Neuronal stem cell (in vitro differentiated cells): ENCODE data around the gene RADIL.

ENCODE experiments used
- DNase-seq: peaks from one replicate; pipeline ENCODE4 v3.0.0-alpha.2; 2013; ENCODE audit warnings: low spot score
- H2AFZ ChIP-seq: one replicate; pipeline ENCODE4 v1.6.1; 2013; ENCODE audit warnings: mild to moderate bottlenecking, low read length, inconsistent platforms
- H2AK5ac ChIP-seq: 2 replicates; pipeline ENCODE4 v1.6.1; 2013; ENCODE audit warnings: low read depth, mild to moderate bottlenecking, inconsistent platforms, low read length, moderate library complexity, mixed read lengths
- H2BK120ac ChIP-seq: 2 replicates; pipeline ENCODE4 v1.6.1; 2013; ENCODE audit warnings: low read depth, mild to moderate bottlenecking, inconsistent platforms, low read length, moderate library complexity, mixed read lengths
- H2BK12ac ChIP-seq: one replicate; pipeline ENCODE4 v1.6.1; 2013; ENCODE audit warnings: low read length, inconsistent platforms
- H2BK15ac ChIP-seq: 2 replicates; pipeline ENCODE4 v1.6.1; 2013; ENCODE audit warnings: mild to moderate bottlenecking, low read length, inconsistent platforms, mixed read lengths
- H2BK5ac ChIP-seq: one replicate; pipeline ENCODE4 v1.6.1; 2013; ENCODE audit warnings: inconsistent platforms, mild to moderate bottlenecking, low read length, moderate library complexity
- H3K14ac ChIP-seq: one replicate; pipeline ENCODE4 v1.6.1; 2013; ENCODE audit warnings: low read length, inconsistent platforms
- H3K18ac ChIP-seq: 2 replicates; pipeline ENCODE4 v1.6.1; 2013; ENCODE audit warnings: low read length, inconsistent platforms
- H3K23ac ChIP-seq: 2 replicates; pipeline ENCODE4 v1.6.1; 2013; ENCODE audit warnings: low read depth, mild to moderate bottlenecking, mixed read lengths, low read length, inconsistent platforms; ENCODE audit not compliant: poor library complexity
- H3K27ac ChIP-seq: replicated peaks from 3 replicates; pipeline ENCODE4 v1.5.1; 2013; ENCODE audit warnings: low read length, inconsistent platforms
- H3K27me3 ChIP-seq, 3 experiments: 2 replicates each; pipeline ENCODE4 v1.6.1; 2013; ENCODE audit warnings: low read length in 3 of 3, mild to moderate bottlenecking in 2 of 3, inconsistent platforms in 1 of 3, low read depth in 1 of 3, mixed read lengths in 1 of 3, moderate library complexity in 1 of 3; ENCODE audit not compliant: control insufficient read depth in 3 of 3, insufficient read depth in 3 of 3
- H3K36me3 ChIP-seq, 2 donors: replicated peaks in 1 of 2; 2 replicates each; pipeline ENCODE4 v1.6.1; 2013; ENCODE audit warnings: low read length in 2 of 2; ENCODE audit not compliant: control insufficient read depth in 2 of 2, insufficient read depth in 2 of 2
- H3K4ac ChIP-seq: 2 replicates; pipeline ENCODE4 v1.6.1; 2013; ENCODE audit warnings: inconsistent platforms, mild to moderate bottlenecking, low read length, moderate library complexity
- H3K4me1 ChIP-seq, 2 donors: 1 replicate in 1 of 2; 2 replicates in 1 of 2; pipeline ENCODE4 v1.6.1; 2013; ENCODE audit warnings: low read length in 2 of 2, low read depth in 1 of 2; ENCODE audit not compliant: control insufficient read depth in 2 of 2, insufficient read depth in 1 of 2
- H3K4me2 ChIP-seq: one replicate; pipeline ENCODE4 v1.6.1; 2013; ENCODE audit warnings: mild to moderate bottlenecking, low read length, inconsistent platforms; ENCODE audit not compliant: insufficient read depth, poor library complexity, severe bottlenecking
- H3K4me3 ChIP-seq, 2 donors: 2 replicates each; pipeline ENCODE4 v1.5.1; 2013; ENCODE audit warnings: low read length in 2 of 2, mild to moderate bottlenecking in 2 of 2, inconsistent platforms in 1 of 2, moderate library complexity in 1 of 2
- H3K79me1 ChIP-seq: one replicate; pipeline ENCODE4 v1.6.1; 2013; ENCODE audit warnings: low read depth, mild to moderate bottlenecking, inconsistent platforms, low read length, moderate library complexity
- H3K9ac ChIP-seq: one replicate; pipeline ENCODE4 v1.6.1; 2013; ENCODE audit warnings: mild to moderate bottlenecking, low read depth, low read length, inconsistent platforms; ENCODE audit not compliant: poor library complexity
- H3K9me3 ChIP-seq, 2 donors: replicated peaks in 1 of 2; 2 replicates each; pipeline versions ENCODE3 to v1.6.1; 2013; ENCODE audit warnings: low read length in 2 of 2, mild to moderate bottlenecking in 2 of 2, inconsistent platforms in 1 of 2, low read depth in 1 of 2, mixed read lengths in 1 of 2, moderate library complexity in 1 of 2; ENCODE audit not compliant: control insufficient read depth in 2 of 2, insufficient read depth in 1 of 2
- H4K8ac ChIP-seq: one replicate; pipeline ENCODE4 v1.6.1; 2013; ENCODE audit warnings: low read depth, mild to moderate bottlenecking, inconsistent platforms, low read length, moderate library complexity
- H4K91ac ChIP-seq: one replicate; pipeline ENCODE4 v1.6.1; 2013; ENCODE audit warnings: low read length, low read depth, mild to moderate bottlenecking, inconsistent platforms; ENCODE audit not compliant: poor library complexity
- WGBS, 2 donors: extraction: QIAGEN DNeasy Blood & Tissue Kit; methylation state at CpG; one replicate each; pipeline ENCODE4 v1.1.7; 2013; ENCODE audit warnings: missing lambda C conversion rate in 2 of 2, mixed read lengths in 1 of 2; ENCODE audit not compliant: insufficient read length in 2 of 2, insufficient replicate concordance in 1 of 2; ENCODE audit errors: extremely low coverage in 2 of 2; 5-methylcytosine and 5-hydroxymethylcytosine counted together

The RADIL gene

GRCh38 chr7:4769761-4770160, 113.8 kb downstream of the RADIL start:
- H3K14ac ChIP-seq, result no peak overlapping the region
- H3K36me3 ChIP-seq, result peaks cover 5 to 48% of the 10 kb centered on the region in 2 donors
- no peak overlapping the region for H3K27ac ChIP-seq
- H3K4ac ChIP-seq, result no peak overlapping the region
- H3K4me1 ChIP-seq, result peaks cover 4% of the 10 kb centered on the region in 2 donors
- no peak overlapping the region for H3K4me2 ChIP-seq
- no peaks in the 10 kb centered on the region for H3K27me3 ChIP-seq
- no peak overlapping the region for H4K8ac ChIP-seq
- no peak overlapping the region for H3K4me3 ChIP-seq
- no peak overlapping the region for H3K18ac ChIP-seq
- no peak overlapping the region for H2BK12ac ChIP-seq
- H3K23ac ChIP-seq, result no peak overlapping the region
- H2BK5ac ChIP-seq, result no peak overlapping the region
- no peaks in the 10 kb centered on the region for H3K9me3 ChIP-seq
- H2AK5ac ChIP-seq, result no peak overlapping the region
- no CpG with 5 or more reads among the region's 7 CpGs for WGBS, 2 donors
- H2BK120ac ChIP-seq, result no peak overlapping the region
- no peak overlapping the region for H4K91ac ChIP-seq
- no peak overlapping the region for H3K9ac ChIP-seq
- no peak overlapping the region for H2AFZ ChIP-seq
- no peak overlapping the region for H2BK15ac ChIP-seq
- DNase-seq, result no peak
- peaks cover 2% of the 10 kb centered on the region for H3K79me1 ChIP-seq

GRCh38 chr7:4768597-4769569, 114.6 kb downstream of the RADIL start:
- Histone ChIP-seq H2AK5ac (no peak overlapping the region), H2AFZ (no peak overlapping the region), H3K9ac (no peak overlapping the region), H3K23ac (no peak overlapping the region), H3K18ac (no peak overlapping the region), H4K8ac (no peak overlapping the region), H3K4me1 (no peaks in the 10 kb centered on the region), H3K4me2 (peak overlapping the region; percentile 11), H3K27me3 (no peaks in the 10 kb centered on the region), H3K36me3 (peaks cover 9 to 57% of the 10 kb centered on the region in 2 donors), H2BK15ac (no peak overlapping the region), H3K14ac (no peak overlapping the region), H3K4ac (no peak overlapping the region), H2BK120ac (no peak overlapping the region), H3K4me3 (no peak overlapping the region), H3K79me1 (peaks cover 2% of the 10 kb centered on the region), H2BK12ac (no peak overlapping the region), H4K91ac (no peak overlapping the region), H3K27ac (no peak overlapping the region), H3K9me3 (no peaks in the 10 kb centered on the region), H2BK5ac (no peak overlapping the region)
- no peak for DNase-seq
- WGBS, 2 donors, result no CpG with 5 or more reads among the region's 27 CpGs

- Histone ChIP-seq H3K79me1 (peaks cover 4% of the 10 kb centered on the region), H3K18ac (no peak overlapping the region), H2AK5ac (no peak overlapping the region), H3K4me2 (no peak overlapping the region), H3K36me3 (peaks cover 26 to 71% of the 10 kb centered on the region in 2 donors), H2AFZ (no peak overlapping the region), H3K23ac (no peak overlapping the region), H2BK120ac (no peak overlapping the region), H2BK15ac (no peak overlapping the region), H3K4me1 (no peaks in the 10 kb centered on the region), H2BK12ac (no peak overlapping the region), H3K27ac (no peak overlapping the region), H3K4ac (no peak overlapping the region), H2BK5ac (no peak overlapping the region), H3K9me3 (no peaks in the 10 kb centered on the region), H3K9ac (no peak overlapping the region), H3K27me3 (no peaks in the 10 kb centered on the region), H3K4me3 (no peak overlapping the region), H3K14ac (no peak overlapping the region), H4K8ac (no peak overlapping the region), H4K91ac (no peak overlapping the region)
- WGBS, 2 donors, result no CpG with 5 or more reads among the region's 37 CpGs
- no peak for DNase-seq
These were observed 116.6 kb downstream of the RADIL start for GRCh38 chr7:4766666-4767519.
